Measurements from ENCODE around the gene SIX5. TPM values are rescaled to one million over a fixed set of nuclear protein-coding genes. Genes with fewer than 3 reads are reported as not detected.

The SIX5 gene
- total and polyA plus RNA-seq, 9 of the 15 experiments (the other 6 are each of a cell fraction or from before 2014, with no cell fraction given) = 1.4 to 17.2 (median 7.4) TPM; not detected in 2

DNA sequence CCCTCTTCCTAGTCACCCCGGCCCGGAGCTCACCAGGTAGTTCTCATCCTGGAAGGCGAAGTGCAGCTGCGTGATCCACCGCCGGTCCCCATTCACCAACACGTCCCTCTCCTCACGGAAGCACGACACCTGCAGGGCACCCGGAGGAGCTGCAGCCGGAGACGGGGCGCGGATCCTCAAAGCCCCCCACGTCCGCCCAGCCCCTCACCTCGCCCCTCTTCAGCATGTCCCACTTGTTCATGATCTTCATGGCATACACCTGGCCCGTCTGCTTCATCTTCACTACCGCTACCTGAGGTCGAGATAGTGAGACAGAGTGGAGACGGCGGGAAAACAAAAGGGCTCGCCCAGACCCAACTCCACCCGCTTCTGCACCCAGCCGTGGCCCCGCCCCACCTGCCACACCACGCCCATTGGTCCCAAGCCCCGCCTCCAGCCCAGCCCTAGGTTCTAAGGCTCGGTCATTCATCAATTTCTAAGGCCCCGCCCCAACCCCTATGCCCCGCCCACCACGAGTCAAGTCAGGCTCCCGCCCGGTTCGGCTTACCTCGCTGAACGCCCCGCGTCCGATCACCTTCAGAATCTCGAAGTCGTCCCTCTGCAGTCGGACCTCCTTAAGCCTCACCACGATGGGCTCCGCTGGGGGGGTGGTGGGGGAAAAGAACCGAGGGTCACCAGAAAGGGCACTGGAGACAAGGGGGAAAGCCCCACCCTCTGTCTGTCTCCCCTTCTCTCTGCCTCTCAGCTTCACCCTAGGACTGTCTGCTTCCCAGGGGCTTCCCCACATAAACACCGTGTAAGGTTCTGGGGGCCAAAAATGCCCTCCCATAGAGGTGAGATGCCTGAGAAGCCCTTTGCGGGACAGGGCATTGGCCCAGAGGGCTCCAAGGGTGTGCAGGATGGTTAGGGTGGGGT is 10.4 kb upstream of the SIX5 start (continued):
- TF ChIP-seq, protein P1, sequence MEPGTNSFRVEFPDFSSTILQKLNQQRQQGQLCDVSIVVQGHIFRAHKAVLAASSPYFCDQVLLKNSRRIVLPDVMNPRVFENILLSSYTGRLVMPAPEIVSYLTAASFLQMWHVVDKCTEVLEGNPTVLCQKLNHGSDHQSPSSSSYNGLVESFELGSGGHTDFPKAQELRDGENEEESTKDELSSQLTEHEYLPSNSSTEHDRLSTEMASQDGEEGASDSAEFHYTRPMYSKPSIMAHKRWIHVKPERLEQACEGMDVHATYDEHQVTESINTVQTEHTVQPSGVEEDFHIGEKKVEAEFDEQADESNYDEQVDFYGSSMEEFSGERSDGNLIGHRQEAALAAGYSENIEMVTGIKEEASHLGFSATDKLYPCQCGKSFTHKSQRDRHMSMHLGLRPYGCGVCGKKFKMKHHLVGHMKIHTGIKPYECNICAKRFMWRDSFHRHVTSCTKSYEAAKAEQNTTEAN (CRISPR knock-in tag; IDR thresholded peaks at IDR 0.05) = no peak
- TF ChIP-seq, protein P2, sequence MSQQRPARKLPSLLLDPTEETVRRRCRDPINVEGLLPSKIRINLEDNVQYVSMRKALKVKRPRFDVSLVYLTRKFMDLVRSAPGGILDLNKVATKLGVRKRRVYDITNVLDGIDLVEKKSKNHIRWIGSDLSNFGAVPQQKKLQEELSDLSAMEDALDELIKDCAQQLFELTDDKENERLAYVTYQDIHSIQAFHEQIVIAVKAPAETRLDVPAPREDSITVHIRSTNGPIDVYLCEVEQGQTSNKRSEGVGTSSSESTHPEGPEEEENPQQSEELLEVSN (IDR thresholded peaks at IDR 0.05; ENCODE audit: borderline replicate concordance in 1 of 2, extremely low read depth in 1 of 2, insufficient read depth in 1 of 2, insufficient read length in 1 of 2, low read depth in 1 of 2, low read length in 1 of 2, poor library complexity in 1 of 2, severe bottlenecking in 1 of 2) = peak; percentile 19 to 69
- TF ChIP-seq ZSCAN29 (IDR thresholded peaks at IDR 0.05) = no peak
- TF ChIP-seq ETS2 (tag; IDR thresholded peaks at IDR 0.05; ENCODE audit: borderline replicate concordance, poor library complexity, severe bottlenecking) = no peak
- TF ChIP-seq SMAD1 (IDR thresholded peaks at IDR 0.05; ENCODE audit: low read depth, low read length, partially characterized antibody) = no peak
- peak; percentile 69 for TF ChIP-seq POLR2G (IDR thresholded peaks at IDR 0.05; ENCODE audit: low read depth, low read length)
- no peak for TF ChIP-seq ZFPM2 (CRISPR knock-in tag; IDR thresholded peaks at IDR 0.05)
- TF ChIP-seq, protein P3, sequence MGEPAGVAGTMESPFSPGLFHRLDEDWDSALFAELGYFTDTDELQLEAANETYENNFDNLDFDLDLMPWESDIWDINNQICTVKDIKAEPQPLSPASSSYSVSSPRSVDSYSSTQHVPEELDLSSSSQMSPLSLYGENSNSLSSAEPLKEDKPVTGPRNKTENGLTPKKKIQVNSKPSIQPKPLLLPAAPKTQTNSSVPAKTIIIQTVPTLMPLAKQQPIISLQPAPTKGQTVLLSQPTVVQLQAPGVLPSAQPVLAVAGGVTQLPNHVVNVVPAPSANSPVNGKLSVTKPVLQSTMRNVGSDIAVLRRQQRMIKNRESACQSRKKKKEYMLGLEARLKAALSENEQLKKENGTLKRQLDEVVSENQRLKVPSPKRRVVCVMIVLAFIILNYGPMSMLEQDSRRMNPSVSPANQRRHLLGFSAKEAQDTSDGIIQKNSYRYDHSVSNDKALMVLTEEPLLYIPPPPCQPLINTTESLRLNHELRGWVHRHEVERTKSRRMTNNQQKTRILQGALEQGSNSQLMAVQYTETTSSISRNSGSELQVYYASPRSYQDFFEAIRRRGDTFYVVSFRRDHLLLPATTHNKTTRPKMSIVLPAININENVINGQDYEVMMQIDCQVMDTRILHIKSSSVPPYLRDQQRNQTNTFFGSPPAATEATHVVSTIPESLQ (CRISPR knock-in tag; IDR thresholded peaks at IDR 0.05) = no peak
- no peak for TF ChIP-seq MCM2 (IDR thresholded peaks at IDR 0.05; ENCODE audit: low read depth)
- TF ChIP-seq, protein P4, sequence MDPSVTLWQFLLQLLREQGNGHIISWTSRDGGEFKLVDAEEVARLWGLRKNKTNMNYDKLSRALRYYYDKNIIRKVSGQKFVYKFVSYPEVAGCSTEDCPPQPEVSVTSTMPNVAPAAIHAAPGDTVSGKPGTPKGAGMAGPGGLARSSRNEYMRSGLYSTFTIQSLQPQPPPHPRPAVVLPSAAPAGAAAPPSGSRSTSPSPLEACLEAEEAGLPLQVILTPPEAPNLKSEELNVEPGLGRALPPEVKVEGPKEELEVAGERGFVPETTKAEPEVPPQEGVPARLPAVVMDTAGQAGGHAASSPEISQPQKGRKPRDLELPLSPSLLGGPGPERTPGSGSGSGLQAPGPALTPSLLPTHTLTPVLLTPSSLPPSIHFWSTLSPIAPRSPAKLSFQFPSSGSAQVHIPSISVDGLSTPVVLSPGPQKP (CRISPR knock-in tag; IDR thresholded peaks at IDR 0.05) = no peak
- TF ChIP-seq ZNF583 (CRISPR knock-in tag; IDR thresholded peaks at IDR 0.05) = no peak
- TF ChIP-seq HDAC3 (IDR thresholded peaks at IDR 0.05; ENCODE audit: borderline replicate concordance, partially characterized antibody) = no peak
- TF ChIP-seq CREB1 (IDR thresholded peaks at IDR 0.05) = peak; percentile 39; the same call in 1 of the 2 replicates
- peak; percentile 42; the same call in 1 of the 2 replicates for TF ChIP-seq CREB1 (CRISPR knock-in tag; IDR thresholded peaks at IDR 0.05)
- peak; percentile 93 for TF ChIP-seq GATAD2A (IDR thresholded peaks at IDR 0.05)
- 0 out of 2 replicates have a peak, but pooled peaks have one; percentile 12 for TF ChIP-seq KLF16 (IDR thresholded peaks at IDR 0.05)
- no peak for TF ChIP-seq SETDB1 (IDR thresholded peaks at IDR 0.05; ENCODE audit: low read length)
- no peak for TF ChIP-seq SAFB (IDR thresholded peaks at IDR 0.05; ENCODE audit: borderline replicate concordance, low read depth, low read length)
- TF ChIP-seq PTTG1 (tag; IDR thresholded peaks at IDR 0.05; ENCODE audit: low read depth) = no peak
- TF ChIP-seq RCOR1 (IDR thresholded peaks at IDR 0.05; ENCODE audit: borderline replicate concordance in 1 of 2, low read depth in 2 of 2, low read length in 2 of 2) = 0 out of 4 replicates have a peak, but pooled peaks of 1 of the 2 experiments have one; percentile 10
